ENCODE results near the gene NXNL2. TPM values are rescaled to one million over a fixed set of nuclear protein-coding genes. Genes with fewer than 3 reads are reported as not detected.

NXNL2 gene
- polyA plus RNA-seq, 4 donors, result 0.10 to 0.31 TPM; not detected in 2

DNA sequence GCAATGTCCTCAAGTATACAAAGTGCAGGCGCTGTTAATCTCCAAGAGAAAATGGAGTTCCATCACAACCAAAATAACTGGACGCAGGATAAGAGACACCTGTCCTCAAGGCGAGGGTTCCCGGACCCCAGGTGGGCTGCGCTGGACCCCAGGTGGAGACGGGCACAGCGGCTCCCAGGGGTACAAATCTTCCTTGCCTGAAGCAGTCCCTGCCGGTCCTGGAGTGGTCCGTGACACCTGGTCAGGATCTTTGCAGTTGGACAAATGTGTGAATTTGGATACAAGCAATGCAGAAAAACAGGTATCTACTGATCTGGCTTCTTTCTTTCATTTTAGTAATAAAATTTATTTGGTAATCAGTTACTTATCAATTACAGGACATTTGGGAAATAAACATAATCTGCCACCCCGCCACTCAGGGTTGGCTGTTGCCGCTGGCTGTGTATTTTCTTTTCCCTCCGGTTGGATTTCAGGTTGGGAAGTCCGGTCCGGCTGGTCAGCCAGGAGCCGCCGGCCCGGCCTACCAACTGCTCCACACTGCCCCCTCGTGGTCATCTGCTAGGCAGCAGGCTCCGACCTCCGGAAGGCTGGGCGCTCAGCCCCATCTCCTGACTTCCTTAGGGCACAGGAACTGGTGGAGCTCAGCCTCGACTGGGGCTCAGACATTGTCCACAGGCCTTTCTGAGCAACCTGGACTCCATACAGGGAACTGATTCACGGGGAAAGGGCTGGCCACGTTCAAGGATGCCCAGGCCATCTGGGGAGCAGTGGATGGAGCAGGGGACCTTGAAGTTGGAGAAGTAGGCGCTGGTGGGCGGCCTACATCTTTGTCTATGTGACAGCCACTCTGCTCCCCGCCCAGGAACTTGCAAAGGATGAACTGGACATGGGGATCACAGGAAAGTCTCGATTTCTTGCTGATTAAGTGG is 43.4 kb downstream of the NXNL2 start:
- H3K9me3 ChIP-seq (ENCODE audit: control insufficient read depth in 2 of 2, insufficient read depth in 1 of 2, low read depth in 1 of 2, low read length in 1 of 2), result no peaks in the 10 kb centered on the region
- H3K4me3 ChIP-seq (ENCODE audit: low read depth in 1 of 3, low read length in 3 of 3), result peak overlapping the region in 1 of 3 donors; percentile 14
- 40 to 47% (median 41%) methylated on average over 28 of the region's 28 CpGs for WGBS, 3 donors
- no peaks in the 10 kb centered on the region for H3K27me3 ChIP-seq (ENCODE audit: control insufficient read depth in 3 of 3, insufficient read depth in 3 of 3, low read length in 3 of 3)
- H3K36me3 ChIP-seq (ENCODE audit: control insufficient read depth in 3 of 3, insufficient read depth in 2 of 3, low read depth in 1 of 3, low read length in 3 of 3), result no peaks in the 10 kb centered on the region
- FAIRE-seq (no peak), DNase-seq (peak; percentile 69 to 82)
- no peak overlapping the region for H3K27ac ChIP-seq (ENCODE audit: low read depth in 1 of 3, low read length in 2 of 3)
- peaks cover 0 to 2% (median 0%) of the 10 kb centered on the region in 3 donors for H3K4me1 ChIP-seq (ENCODE audit: control insufficient read depth in 3 of 3, insufficient read depth in 2 of 3, low read depth in 1 of 3, low read length in 2 of 3)

DNA sequence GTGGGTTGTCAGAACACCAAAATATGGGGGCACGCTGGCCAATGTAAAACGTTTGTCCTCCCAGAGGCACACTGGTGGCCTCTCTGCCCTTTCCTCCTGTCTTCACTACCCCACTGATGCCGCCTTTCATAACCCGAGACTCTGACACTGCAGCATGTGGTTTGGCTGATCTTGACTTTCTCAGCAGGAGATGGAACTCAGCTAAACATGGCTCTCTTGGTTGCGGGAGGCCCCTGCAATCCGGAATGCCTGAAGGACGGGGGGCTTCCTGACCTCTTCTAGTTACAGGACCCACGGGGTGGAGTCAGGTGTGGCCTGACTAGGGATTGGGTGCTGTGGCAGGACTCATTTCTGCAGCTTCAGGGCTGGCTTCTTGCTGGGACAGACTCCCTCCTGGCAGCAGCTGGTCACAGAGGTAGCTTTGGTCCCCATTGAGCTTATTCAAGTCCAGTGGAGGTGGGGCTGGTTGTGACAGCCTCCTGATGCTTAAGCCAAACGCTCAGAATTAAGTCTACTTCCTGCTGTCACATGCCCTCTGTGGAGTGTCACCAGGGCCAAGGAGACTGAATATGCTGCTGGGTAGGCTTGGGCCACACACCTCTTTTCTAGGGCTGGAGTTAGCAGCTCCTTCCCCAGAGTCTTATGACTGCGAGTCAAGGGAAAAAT is 44.2 kb downstream of the NXNL2 start:
- FAIRE-seq (no peak), DNase-seq (no peak)
- WGBS, 3 donors, result 76 to 85% (median 77%) methylated on average over 10 of the region's 10 CpGs
- H3K27ac ChIP-seq (ENCODE audit: low read depth in 1 of 3, low read length in 2 of 3), result no peak overlapping the region
- no peak overlapping the region for H3K4me3 ChIP-seq (ENCODE audit: low read depth in 1 of 3, low read length in 3 of 3)
- no peaks in the 10 kb centered on the region for H3K9me3 ChIP-seq (ENCODE audit: control insufficient read depth in 2 of 2, insufficient read depth in 1 of 2, low read depth in 1 of 2, low read length in 1 of 2)
- H3K4me1 ChIP-seq (ENCODE audit: control insufficient read depth in 3 of 3, insufficient read depth in 2 of 3, low read depth in 1 of 3, low read length in 2 of 3), result peaks cover 0 to 2% (median 0%) of the 10 kb centered on the region in 3 donors
- no peaks in the 10 kb centered on the region for H3K27me3 ChIP-seq (ENCODE audit: control insufficient read depth in 3 of 3, insufficient read depth in 3 of 3, low read length in 3 of 3)
- H3K36me3 ChIP-seq (ENCODE audit: control insufficient read depth in 3 of 3, insufficient read depth in 2 of 3, low read depth in 1 of 3, low read length in 3 of 3), result no peaks in the 10 kb centered on the region

DNA sequence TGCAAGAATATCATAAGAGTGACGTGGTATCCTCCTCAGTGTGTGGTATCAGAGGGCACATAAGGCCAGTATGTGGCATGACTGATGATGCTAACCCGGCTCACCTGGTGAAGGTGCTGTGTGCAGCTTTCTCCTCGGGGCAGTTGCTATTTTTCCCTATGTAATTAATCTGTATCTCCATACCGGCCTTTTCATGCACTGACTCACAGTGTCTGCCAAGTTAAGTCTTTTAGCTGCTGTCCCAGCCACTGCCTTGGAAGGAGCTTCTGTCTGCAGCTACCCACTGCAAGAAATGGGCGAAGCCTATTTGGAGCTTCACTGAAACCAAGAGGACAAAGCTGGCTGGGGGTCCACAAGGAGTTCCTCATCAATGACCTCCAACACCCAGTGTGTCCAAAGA is 46.0 kb downstream of the NXNL2 start:
- Histone ChIP-seq H3K9me3 (ENCODE audit: control insufficient read depth in 2 of 2, insufficient read depth in 1 of 2, low read depth in 1 of 2, low read length in 1 of 2) (no peaks in the 10 kb centered on the region), H3K27ac (ENCODE audit: low read depth in 1 of 3, low read length in 2 of 3) (no peak overlapping the region), H3K36me3 (ENCODE audit: control insufficient read depth in 3 of 3, insufficient read depth in 2 of 3, low read depth in 1 of 3, low read length in 3 of 3) (no peaks in the 10 kb centered on the region), H3K4me1 (ENCODE audit: control insufficient read depth in 3 of 3, insufficient read depth in 2 of 3, low read depth in 1 of 3, low read length in 2 of 3) (peaks cover 0 to 2% (median 0%) of the 10 kb centered on the region in 3 donors), H3K27me3 (ENCODE audit: control insufficient read depth in 3 of 3, insufficient read depth in 3 of 3, low read length in 3 of 3) (no peaks in the 10 kb centered on the region), H3K4me3 (ENCODE audit: low read depth in 1 of 3, low read length in 3 of 3) (no peak overlapping the region)
- WGBS, 3 donors, result 69 to 80% (median 72%) methylated on average over 5 of the region's 5 CpGs
- FAIRE-seq (no peak), DNase-seq (no peak)

DNA sequence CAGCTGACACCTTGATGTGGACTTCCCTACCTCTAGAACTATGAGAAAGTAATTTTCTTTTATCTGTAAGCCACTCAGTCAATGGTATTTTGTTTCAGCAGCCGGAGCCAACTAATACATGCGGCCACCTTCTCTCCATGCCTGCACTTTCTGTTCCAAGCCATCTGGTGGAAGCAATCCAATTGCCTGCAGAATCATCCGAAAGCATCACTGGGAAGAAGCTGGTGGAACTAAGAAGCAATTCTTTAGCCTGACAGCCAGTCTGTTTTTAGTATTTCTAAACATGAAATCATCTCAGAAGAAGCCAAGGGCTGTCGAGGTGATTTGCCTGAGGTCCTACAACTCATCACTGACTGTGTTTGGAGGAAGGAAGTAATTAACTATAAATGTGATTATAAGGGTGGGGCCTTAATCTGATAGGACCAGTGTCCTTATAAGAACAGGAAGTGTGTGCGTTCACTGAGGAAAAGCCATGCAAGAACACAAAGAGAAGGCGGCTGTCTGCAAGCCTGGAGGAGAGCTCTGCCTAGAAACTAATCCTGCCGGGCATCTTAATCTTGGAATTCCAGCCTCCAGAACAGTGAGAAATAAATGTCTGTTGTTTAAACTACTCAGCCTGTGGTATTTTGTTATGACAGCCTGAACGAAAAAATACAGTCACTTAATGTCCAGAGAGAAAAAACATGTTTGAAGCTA is 49.1 kb downstream of the NXNL2 start:
- FAIRE-seq (no peak), DNase-seq (peak in 1 of 2 donors; percentile 44)
- H3K9me3 ChIP-seq (ENCODE audit: control insufficient read depth in 2 of 2, insufficient read depth in 1 of 2, low read depth in 1 of 2, low read length in 1 of 2), result no peaks in the 10 kb centered on the region
- WGBS, 3 donors, result 41 to 48% (median 47%) methylated on average over 8 of the region's 8 CpGs
- no peak overlapping the region for H3K4me3 ChIP-seq (ENCODE audit: low read depth in 1 of 3, low read length in 3 of 3)
- no peaks in the 10 kb centered on the region for H3K4me1 ChIP-seq (ENCODE audit: control insufficient read depth in 3 of 3, insufficient read depth in 2 of 3, low read depth in 1 of 3, low read length in 2 of 3)
- H3K36me3 ChIP-seq (ENCODE audit: control insufficient read depth in 3 of 3, insufficient read depth in 2 of 3, low read depth in 1 of 3, low read length in 3 of 3), result no peaks in the 10 kb centered on the region
- no peak overlapping the region for H3K27ac ChIP-seq (ENCODE audit: low read depth in 1 of 3, low read length in 2 of 3)
- no peaks in the 10 kb centered on the region for H3K27me3 ChIP-seq (ENCODE audit: control insufficient read depth in 3 of 3, insufficient read depth in 3 of 3, low read length in 3 of 3)

DNA sequence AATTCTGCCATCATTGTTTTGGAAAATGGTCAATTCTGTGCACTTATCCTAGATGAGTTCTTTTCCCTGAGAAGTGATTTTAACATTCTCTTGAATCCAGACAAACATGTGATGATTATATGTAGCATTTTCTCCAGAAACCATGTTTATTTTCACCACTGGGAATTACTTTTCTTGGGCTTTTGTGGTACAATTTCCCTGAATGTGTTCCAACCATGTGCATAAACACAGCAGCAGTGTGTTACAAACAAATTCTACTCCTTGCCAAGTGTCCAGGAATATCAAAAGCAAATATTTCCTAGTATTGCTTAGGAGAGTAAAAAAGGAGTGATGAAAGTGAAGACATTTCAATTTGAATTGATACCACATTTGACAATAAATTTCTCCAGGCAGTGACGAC is 50.4 kb downstream of the NXNL2 start:
- WGBS, 3 donors, result 76 to 89% (median 82%) methylated on average over 1 of the region's 1 CpG
- FAIRE-seq, result no peak
- no peak for DNase-seq
- Histone ChIP-seq H3K9me3 (ENCODE audit: control insufficient read depth in 2 of 2, insufficient read depth in 1 of 2, low read depth in 1 of 2, low read length in 1 of 2) (no peaks in the 10 kb centered on the region), H3K27ac (ENCODE audit: low read depth in 1 of 3, low read length in 2 of 3) (no peak overlapping the region), H3K4me1 (ENCODE audit: control insufficient read depth in 3 of 3, insufficient read depth in 2 of 3, low read depth in 1 of 3, low read length in 2 of 3) (no peaks in the 10 kb centered on the region), H3K27me3 (ENCODE audit: control insufficient read depth in 3 of 3, insufficient read depth in 3 of 3, low read length in 3 of 3) (no peaks in the 10 kb centered on the region), H3K4me3 (ENCODE audit: low read depth in 1 of 3, low read length in 3 of 3) (no peak overlapping the region), H3K36me3 (ENCODE audit: control insufficient read depth in 3 of 3, insufficient read depth in 2 of 3, low read depth in 1 of 3, low read length in 3 of 3) (no peaks in the 10 kb centered on the region)

DNA sequence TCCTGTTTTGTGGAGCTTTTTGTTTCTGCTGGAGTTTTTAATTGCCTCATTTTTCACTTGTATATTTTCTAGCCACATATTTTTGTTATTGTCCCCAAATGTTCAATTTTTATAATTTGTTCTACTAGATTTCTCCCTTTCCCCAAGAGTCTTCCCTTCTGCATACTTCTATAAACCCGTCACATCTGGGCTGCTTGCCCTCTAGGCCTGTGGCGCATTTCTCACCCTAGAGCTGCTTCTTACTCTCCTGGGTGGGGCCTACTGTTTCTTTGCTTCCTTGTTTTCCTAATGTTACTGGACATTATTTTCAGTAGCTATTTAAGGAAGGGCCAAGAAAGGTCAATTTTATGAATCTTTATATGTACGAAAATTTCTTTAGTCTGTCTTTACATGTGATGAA is 51.5 kb downstream of the NXNL2 start:
- no peaks in the 10 kb centered on the region for H3K9me3 ChIP-seq (ENCODE audit: control insufficient read depth in 2 of 2, insufficient read depth in 1 of 2, low read depth in 1 of 2, low read length in 1 of 2)
- no peaks in the 10 kb centered on the region for H3K36me3 ChIP-seq (ENCODE audit: control insufficient read depth in 3 of 3, insufficient read depth in 2 of 3, low read depth in 1 of 3, low read length in 3 of 3)
- WGBS, 3 donors, result 83 to 98% (median 90%) methylated on average over 3 of the region's 3 CpGs
- no peaks in the 10 kb centered on the region for H3K4me1 ChIP-seq (ENCODE audit: control insufficient read depth in 3 of 3, insufficient read depth in 2 of 3, low read depth in 1 of 3, low read length in 2 of 3)
- no peaks in the 10 kb centered on the region for H3K27me3 ChIP-seq (ENCODE audit: control insufficient read depth in 3 of 3, insufficient read depth in 3 of 3, low read length in 3 of 3)
- FAIRE-seq (no peak), DNase-seq (no peak)
- H3K27ac ChIP-seq (ENCODE audit: low read depth in 1 of 3, low read length in 2 of 3), result no peak overlapping the region
- no peak overlapping the region for H3K4me3 ChIP-seq (ENCODE audit: low read depth in 1 of 3, low read length in 3 of 3)

DNA sequence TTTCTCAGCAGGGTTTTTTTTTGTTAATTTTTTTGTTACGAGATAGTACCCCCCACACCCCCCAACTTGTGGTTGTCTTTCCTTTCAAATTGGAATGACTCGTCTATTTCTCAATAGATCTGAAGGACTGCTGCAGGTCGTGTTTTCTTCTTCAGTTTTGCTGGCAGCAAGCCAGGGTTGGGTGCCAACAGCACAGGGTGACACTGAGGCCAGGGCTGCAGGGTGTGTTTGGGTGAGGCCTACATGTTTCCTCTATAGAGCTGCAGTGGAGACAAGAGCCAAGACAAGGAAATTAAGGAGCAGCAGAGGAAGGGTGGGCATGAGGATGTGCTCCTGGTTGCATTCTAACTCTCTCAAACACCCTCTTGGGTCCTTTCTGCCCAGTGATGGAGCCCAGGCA is 52.2 kb downstream of the NXNL2 start:
- WGBS, 3 donors, result 37 to 46% (median 40%) methylated on average over 3 of the region's 3 CpGs
- Histone ChIP-seq H3K36me3 (ENCODE audit: control insufficient read depth in 3 of 3, insufficient read depth in 2 of 3, low read depth in 1 of 3, low read length in 3 of 3) (no peaks in the 10 kb centered on the region), H3K4me3 (ENCODE audit: low read depth in 1 of 3, low read length in 3 of 3) (no peak overlapping the region), H3K27me3 (ENCODE audit: control insufficient read depth in 3 of 3, insufficient read depth in 3 of 3, low read length in 3 of 3) (no peaks in the 10 kb centered on the region), H3K9me3 (ENCODE audit: control insufficient read depth in 2 of 2, insufficient read depth in 1 of 2, low read depth in 1 of 2, low read length in 1 of 2) (no peaks in the 10 kb centered on the region), H3K27ac (ENCODE audit: low read depth in 1 of 3, low read length in 2 of 3) (no peak overlapping the region), H3K4me1 (ENCODE audit: control insufficient read depth in 3 of 3, insufficient read depth in 2 of 3, low read depth in 1 of 3, low read length in 2 of 3) (no peaks in the 10 kb centered on the region)
- FAIRE-seq (no peak), DNase-seq (peak in 1 of 2 donors; percentile 66)

DNA sequence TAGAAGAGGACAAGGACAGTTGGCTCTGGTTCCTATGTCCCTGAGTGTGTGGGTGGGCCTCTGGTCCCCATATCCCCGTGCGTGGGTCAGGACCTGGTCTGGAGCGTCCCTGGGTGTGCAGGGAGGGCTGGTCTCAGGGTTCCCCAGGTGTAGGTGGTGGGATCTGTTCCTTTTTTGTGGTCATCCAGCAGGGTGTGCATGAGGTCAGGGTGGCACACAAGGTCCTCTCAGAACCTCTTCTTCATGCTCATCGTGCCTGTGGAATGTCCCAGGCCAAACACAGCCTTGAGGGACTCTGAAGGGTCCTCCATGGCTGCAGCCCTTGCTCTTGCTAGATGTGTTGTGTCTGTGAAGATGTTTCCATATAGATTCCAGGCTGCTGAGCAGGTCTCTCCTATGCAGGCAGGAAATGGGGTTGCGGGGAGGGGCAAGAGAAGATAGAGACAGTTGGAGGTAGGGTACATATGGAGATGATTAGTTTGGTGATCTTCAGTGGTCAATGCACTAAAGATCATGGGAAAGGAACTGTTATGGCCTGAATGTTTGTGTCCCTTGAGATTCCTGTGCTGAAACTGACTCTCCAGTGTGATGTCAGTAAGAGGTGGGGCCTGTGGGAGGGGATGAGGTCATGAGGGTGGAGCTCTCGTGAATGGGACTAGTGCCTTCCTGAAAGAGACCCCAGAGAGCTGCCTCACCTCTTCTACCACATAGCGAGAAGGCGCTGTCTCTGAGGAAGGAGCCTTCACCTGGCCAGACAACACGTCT is 53.1 kb downstream of the NXNL2 start:
- no peak overlapping the region for H3K27ac ChIP-seq (ENCODE audit: low read depth in 1 of 3, low read length in 2 of 3)
- H3K4me3 ChIP-seq (ENCODE audit: low read depth in 1 of 3, low read length in 3 of 3), result no peak overlapping the region
- WGBS, 3 donors, result 85 to 91% (median 90%) methylated on average over 9 of the region's 9 CpGs
- no peaks in the 10 kb centered on the region for H3K36me3 ChIP-seq (ENCODE audit: control insufficient read depth in 3 of 3, insufficient read depth in 2 of 3, low read depth in 1 of 3, low read length in 3 of 3)
- H3K4me1 ChIP-seq (ENCODE audit: control insufficient read depth in 3 of 3, insufficient read depth in 2 of 3, low read depth in 1 of 3, low read length in 2 of 3), result no peaks in the 10 kb centered on the region
- no peaks in the 10 kb centered on the region for H3K27me3 ChIP-seq (ENCODE audit: control insufficient read depth in 3 of 3, insufficient read depth in 3 of 3, low read length in 3 of 3)
- H3K9me3 ChIP-seq (ENCODE audit: control insufficient read depth in 2 of 2, insufficient read depth in 1 of 2, low read depth in 1 of 2, low read length in 1 of 2), result no peaks in the 10 kb centered on the region
- no peak for FAIRE-seq
- DNase-seq, result no peak

All from small intestine (tissue), 7 donors.